Fibroblast of the aortic adventitia (primary cell): ENCODE data around the gene TEX19. TPM values are rescaled to one million over a fixed set of nuclear protein-coding genes. Genes with fewer than 3 reads are reported as not detected.
A peak's percentile ranks its signal among the peaks of the same experiment; 100 is the strongest.
"Not testable (repeated sequence)": the region's sequence is repeated elsewhere in the genome, so short reads cannot be mapped to it uniquely, and the experiment has no call there.

ENCODE experiments used
- DNase-seq: peaks from one replicate; pipeline ENCODE4 v3.0.0-alpha.2; 2010; ENCODE audit warnings: low read depth
- H3K4me3 ChIP-seq: 2 replicates; pipeline ENCODE4 v1.5.1; 2011; ENCODE audit warnings: low read depth, mild to moderate bottlenecking, control low read depth, low read length, moderate library complexity
- total RNA-seq: library from RNA; depleted of rRNA; stranded (reverse); fragments of >200 nt; gene quantifications from 2 replicates; pipeline ENCODE4 v1.2.3, GENCODE V29; 2012; ENCODE audit warnings: low replicate concordance
- TF ChIP-seq, protein P1 (sequence below): IDR thresholded peaks from 2 replicates; pipeline ENCODE4 v1.5.1; 2011; ENCODE audit warnings: mild to moderate bottlenecking, low read length, control low read depth, inconsistent platforms; ENCODE audit not compliant: insufficient read depth

Gene TEX19
- total RNA-seq, 1 donor: not detected

GRCh38 chr17:82346342-82347300 is 12.4 kb upstream of the TEX19 start:
- no peak for DNase-seq
- TF ChIP-seq, protein P1, sequence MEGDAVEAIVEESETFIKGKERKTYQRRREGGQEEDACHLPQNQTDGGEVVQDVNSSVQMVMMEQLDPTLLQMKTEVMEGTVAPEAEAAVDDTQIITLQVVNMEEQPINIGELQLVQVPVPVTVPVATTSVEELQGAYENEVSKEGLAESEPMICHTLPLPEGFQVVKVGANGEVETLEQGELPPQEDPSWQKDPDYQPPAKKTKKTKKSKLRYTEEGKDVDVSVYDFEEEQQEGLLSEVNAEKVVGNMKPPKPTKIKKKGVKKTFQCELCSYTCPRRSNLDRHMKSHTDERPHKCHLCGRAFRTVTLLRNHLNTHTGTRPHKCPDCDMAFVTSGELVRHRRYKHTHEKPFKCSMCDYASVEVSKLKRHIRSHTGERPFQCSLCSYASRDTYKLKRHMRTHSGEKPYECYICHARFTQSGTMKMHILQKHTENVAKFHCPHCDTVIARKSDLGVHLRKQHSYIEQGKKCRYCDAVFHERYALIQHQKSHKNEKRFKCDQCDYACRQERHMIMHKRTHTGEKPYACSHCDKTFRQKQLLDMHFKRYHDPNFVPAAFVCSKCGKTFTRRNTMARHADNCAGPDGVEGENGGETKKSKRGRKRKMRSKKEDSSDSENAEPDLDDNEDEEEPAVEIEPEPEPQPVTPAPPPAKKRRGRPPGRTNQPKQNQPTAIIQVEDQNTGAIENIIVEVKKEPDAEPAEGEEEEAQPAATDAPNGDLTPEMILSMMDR: no peak

GRCh38 chr17:82347994-82348393 is 11.1 kb upstream of the TEX19 start:
- not testable (repeated sequence) for H3K4me3 ChIP-seq, DNase-seq

More at GRCh38 chr17:82346342-82347300, 12.4 kb upstream of the TEX19 start:
- H3K4me3 ChIP-seq: no peak overlapping the region

DNA sequence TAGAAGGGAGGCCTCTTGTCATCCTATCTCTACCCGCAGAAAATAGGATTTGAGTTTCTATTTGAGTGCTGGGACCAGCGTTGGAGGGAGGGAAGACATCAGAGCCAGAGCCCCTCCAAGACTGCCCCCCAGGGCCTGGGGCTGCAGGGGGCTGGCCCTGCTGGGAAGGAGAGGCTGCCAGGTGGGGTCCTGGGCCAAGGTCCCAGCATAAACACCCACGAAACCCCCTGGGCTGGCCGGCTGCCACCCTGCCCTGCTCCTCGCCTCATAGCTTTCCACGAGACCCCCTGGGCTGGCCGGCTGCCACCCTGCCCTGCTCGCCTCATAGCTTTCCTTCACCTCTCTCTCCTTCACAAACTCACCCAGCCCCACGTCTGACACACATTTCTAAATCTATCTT is 10.6 kb upstream of the TEX19 start:
- TF ChIP-seq, protein P1: no peak

DNA sequence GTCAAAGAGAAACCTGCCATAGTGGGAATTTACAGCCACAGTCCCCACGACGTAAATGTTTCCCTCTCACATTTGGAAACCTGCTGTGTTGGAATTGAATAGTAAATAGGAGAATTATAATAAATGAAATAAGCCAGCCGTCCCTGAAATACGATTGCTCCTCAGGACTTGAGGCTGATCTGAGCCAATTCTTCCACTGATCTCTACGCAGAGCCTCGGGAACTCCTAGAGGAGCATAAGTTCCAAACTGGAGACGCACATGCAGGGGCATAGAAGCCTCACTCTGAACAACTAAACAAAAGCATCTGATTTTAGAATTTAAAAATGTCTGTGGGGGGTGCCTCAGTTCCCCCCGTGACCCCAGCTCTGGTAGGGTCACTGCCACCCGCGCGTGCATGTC is 10.2 kb upstream of the TEX19 start:
- no peak overlapping the region for H3K4me3 ChIP-seq
- DNase-seq: peak; percentile 34
- TF ChIP-seq, protein P1: no peak

More for the DNA sequence above, 10.6 kb upstream of the TEX19 start:
- no peak overlapping the region for H3K4me3 ChIP-seq
- DNase-seq: no peak

DNA sequence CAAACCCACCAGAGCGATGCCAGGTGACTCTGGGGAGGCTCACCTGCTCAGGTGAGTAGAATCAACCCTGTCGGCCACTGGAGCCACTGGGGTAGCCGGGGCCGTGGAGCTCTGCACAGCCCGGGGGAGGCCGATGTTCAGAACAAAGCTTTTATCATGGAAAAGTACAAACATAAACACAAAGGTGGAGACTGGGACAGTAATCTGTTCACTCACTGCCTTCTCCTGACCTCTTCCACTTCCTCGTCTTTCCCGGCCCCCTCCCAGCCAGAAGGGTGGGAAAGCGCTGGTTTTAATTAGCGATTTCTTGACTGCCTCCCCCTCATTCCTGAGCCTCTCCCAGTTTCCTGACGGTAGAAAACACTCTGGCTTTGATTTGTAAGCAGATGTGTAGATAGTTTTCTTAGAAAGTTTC is 9.8 kb upstream of the TEX19 start:
- TF ChIP-seq, protein P1: no peak
- DNase-seq: peak; percentile 52
- H3K4me3 ChIP-seq: no peak overlapping the region

GRCh38 chr17:82350182-82351030 is 8.6 kb upstream of the TEX19 start:
- no peak for DNase-seq
- no peak overlapping the region for H3K4me3 ChIP-seq
- TF ChIP-seq, protein P1: no peak

DNA sequence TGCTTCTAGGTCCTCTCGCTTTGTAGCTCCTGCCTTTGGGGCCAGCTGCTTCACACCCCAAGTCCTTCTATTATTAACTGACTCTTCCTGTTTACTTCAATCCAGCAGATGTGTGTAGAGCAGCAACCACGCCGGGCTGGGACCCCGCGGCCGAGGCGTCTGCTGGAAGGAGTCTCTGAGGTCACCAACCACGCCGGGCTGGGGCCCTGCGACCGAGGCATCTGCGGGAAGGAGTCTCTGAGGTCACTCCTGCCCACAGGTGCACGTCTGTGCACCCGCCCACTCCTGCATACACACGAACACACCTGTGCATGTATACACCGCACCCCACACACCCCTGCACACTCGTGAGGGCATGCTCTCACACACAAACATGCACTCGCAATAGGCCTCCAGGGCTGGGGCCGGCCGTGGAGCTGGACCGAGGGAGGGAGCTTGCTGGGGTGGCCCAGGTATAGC is 7.8 kb upstream of the TEX19 start:
- no peak for DNase-seq
- H3K4me3 ChIP-seq: no peak overlapping the region
- TF ChIP-seq, protein P1: no peak
